GM23248 (cell line): ENCODE data around the gene MAGI1.

Experiments used
- EZH2 ChIP-seq: fragments of 200-600 bp; sonication (generic); IDR thresholded peaks from 2 replicates; pipeline ENCODE4 v1.6.1; 2018; ENCODE audit warnings: antibody characterized with exemption, mild to moderate bottlenecking; ENCODE audit not compliant: insufficient read depth, poor library complexity, severe bottlenecking
- EZH2phosphoT487 ChIP-seq: fragments of 200-600 bp; sonication (generic); IDR thresholded peaks from 2 replicates; pipeline ENCODE4 v1.6.1; 2018; ENCODE audit warnings: antibody characterized with exemption, moderate library complexity, mild to moderate bottlenecking, low read depth; ENCODE audit not compliant: insufficient read depth

DNA sequence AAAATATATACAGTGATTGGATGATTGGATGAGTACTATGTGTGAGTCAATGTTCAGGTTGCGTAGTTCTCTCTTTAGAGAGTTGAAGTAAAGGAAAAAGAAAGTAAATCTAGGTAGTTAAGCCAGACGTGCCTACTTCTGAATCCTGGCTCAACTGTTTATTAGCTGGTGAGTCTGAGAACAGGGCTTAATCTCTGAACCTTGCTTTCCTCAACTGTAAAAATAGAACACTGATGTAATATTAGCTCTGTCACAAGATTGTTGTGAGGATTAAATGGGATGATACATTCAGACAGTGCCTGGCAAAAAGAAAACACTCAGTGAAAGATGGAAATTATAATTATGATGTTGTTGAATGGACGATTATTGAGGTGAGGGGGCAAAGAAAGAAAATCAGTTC, 413.4 kb downstream of the MAGI1 start:
- no peak for TF ChIP-seq EZH2
- no peak for TF ChIP-seq EZH2phosphoT487
